Activated T-cell treated with anti-CD3 and anti-CD28 coated beads for 1 hour (primary cell): Measurements from ENCODE around the gene ARHGAP19.

Source experiments
- DNase-seq: peaks from one replicate; pipeline ENCODE4 v3.0.0-alpha.2; 2020; ENCODE audit warnings: low read depth

ARHGAP19 gene

GRCh38 chr10:97192952-97193435 lies 99.4 kb downstream of the ARHGAP19 start:
- DNase-seq: no peak

GRCh38 chr10:97190450-97190849 lies 102.0 kb downstream of the ARHGAP19 start:
- no peak for DNase-seq

- no peak for DNase-seq
Observed at GRCh38 chr10:97188261-97188711, 104.2 kb downstream of the ARHGAP19 start.

GRCh38 chr10:97186911-97187310 lies 105.5 kb downstream of the ARHGAP19 start:
- no peak for DNase-seq

GRCh38 chr10:97185326-97186058 lies 106.9 kb downstream of the ARHGAP19 start, which contains the start of gene SLIT1:
Gene SLIT1, minus strand, starts transcription at chr10:97185959. Its CDS starts 285 bp downstream, at chr10:97185674.
- no peak for DNase-seq

GRCh38 chr10:97184971-97185325 lies 107.5 kb downstream of the ARHGAP19 start:
- no peak for DNase-seq

- DNase-seq: no peak
Observed at GRCh38 chr10:97183314-97183713, 109.1 kb downstream of the ARHGAP19 start.

GRCh38 chr10:97182288-97182990 lies 110.0 kb downstream of the ARHGAP19 start:
- no peak for DNase-seq

- no peak for DNase-seq
Observed at GRCh38 chr10:97180986-97181385, 111.5 kb downstream of the ARHGAP19 start.

GRCh38 chr10:97180363-97180755 lies 112.1 kb downstream of the ARHGAP19 start:
- DNase-seq: no peak

GRCh38 chr10:97179731-97180362 lies 112.6 kb downstream of the ARHGAP19 start:
- DNase-seq: no peak

- no peak for DNase-seq
Observed at GRCh38 chr10:97179311-97179710, 113.1 kb downstream of the ARHGAP19 start.

- no peak for DNase-seq
Observed at GRCh38 chr10:97178074-97178473, 114.4 kb downstream of the ARHGAP19 start.

- DNase-seq: no peak
Observed at GRCh38 chr10:97176226-97176625, 116.2 kb downstream of the ARHGAP19 start.

- no peak for DNase-seq
Observed at GRCh38 chr10:97175586-97175985, 116.9 kb downstream of the ARHGAP19 start.

- DNase-seq: no peak
Observed at GRCh38 chr10:97174941-97175340, 117.5 kb downstream of the ARHGAP19 start.

- DNase-seq: no peak
Observed at GRCh38 chr10:97174276-97174775, 118.1 kb downstream of the ARHGAP19 start.

- no peak for DNase-seq
Observed at GRCh38 chr10:97173036-97173435, 119.4 kb downstream of the ARHGAP19 start.
